Hepatic stellate cell (primary cell): ENCODE results near the gene SP1.

Experiments used
- DNase-seq: peaks from one replicate; pipeline ENCODE4 v3.0.0; 2011; ENCODE audit warnings: low spot score

SP1 gene

DNA sequence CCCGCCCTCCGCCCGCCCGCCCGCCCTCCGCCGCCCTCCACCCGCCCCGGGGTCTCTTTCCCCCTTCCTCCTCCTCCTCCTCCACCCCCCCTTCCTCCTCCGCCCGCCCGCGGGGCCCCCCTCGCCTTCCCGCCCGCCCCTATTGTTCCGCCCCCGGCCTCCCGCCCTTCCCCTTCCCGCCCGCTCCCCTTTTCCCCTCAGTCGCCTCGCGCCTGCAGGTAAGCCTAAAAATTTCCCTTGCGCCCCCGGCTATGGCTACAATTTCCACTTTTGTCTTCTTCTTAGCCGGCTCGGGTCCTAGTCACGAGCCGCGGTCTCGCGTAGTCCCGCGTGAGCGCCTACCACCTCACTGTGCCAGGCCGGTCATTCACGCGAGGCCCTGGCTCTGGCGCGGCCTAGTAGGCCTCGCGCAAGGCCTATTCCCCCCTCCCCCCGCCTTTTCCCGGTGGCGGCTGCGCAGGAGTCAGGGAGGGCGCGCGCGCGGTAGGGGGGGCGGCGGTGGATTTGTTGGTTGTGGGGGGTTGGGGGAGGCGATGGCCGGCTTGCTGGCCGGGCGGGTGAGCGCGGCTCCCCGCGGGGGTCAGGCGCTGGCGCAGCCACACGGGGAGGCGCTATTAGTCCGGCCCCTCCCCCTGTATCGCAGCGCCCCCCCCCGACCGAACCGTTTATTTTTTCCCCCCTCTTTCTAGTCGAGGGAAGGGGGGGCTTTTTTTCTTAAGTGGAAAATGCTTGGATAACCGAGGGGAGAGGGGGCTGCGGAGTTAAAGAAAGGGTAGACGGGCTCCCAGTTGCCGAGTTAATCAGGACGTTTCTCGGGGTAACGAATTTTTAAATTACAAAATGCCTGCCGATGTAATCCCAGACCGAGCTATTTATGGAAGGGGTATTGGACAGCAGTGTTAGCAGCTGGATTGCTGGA, 72.4 kb downstream of the SP1 start:
- peak; percentile 84 for DNase-seq

- no peak for DNase-seq
Measured at GRCh38 chr12:53453953-53454640, 74.1 kb downstream of the SP1 start.

GRCh38 chr12:53454707-53455106, 74.7 kb downstream of the SP1 start:
- DNase-seq, result no peak

- DNase-seq, result no peak
Measured at GRCh38 chr12:53456654-53457366, 76.8 kb downstream of the SP1 start.

- no peak for DNase-seq
Measured at GRCh38 chr12:53459097-53459496, 79.1 kb downstream of the SP1 start.

- no peak for DNase-seq
Measured at GRCh38 chr12:53461059-53461458, 81.1 kb downstream of the SP1 start.

DNA sequence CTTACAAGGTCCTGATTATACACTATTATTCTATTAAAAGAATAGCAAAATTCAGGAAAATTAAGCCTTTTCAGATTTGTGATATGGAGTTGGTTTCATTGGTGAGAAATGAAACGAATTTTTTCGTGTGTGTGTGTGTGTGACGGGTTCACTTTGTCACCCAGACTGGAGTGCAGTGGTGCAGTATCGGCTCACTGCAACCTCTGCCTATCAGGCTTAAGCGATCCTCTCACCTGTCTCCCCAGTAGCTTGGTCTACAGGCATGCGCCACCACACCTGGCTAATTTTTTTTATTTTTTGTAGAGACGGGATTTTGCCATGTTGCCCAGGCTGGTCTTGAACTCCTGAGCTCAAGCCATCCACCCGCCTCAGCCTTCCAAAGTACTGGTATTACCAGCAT, 81.6 kb downstream of the SP1 start:
- no peak for DNase-seq

DNA sequence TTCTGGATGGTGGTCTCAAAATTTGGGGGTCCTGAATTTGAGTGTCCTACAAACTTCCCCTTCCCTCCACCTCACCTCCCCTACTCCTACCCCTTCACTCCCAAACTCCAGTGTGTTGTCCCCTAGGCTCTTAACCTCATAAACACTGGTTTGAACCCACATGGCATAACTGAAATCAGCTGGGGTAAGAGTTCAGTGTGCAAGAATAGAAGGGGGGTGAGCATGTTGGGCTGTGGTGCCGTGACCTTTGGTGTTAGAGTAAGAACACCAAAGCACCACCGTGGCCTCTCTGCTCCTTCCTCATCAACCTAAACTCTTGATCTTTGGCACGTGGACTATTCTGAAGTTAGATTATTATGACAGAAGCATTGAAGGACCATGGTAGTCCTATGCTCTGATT, 83.0 kb downstream of the SP1 start:
- no peak for DNase-seq

- DNase-seq, result no peak
Measured at GRCh38 chr12:53463802-53464560, 84.0 kb downstream of the SP1 start.

GRCh38 chr12:53464685-53465418, 84.9 kb downstream of the SP1 start:
- DNase-seq, result no peak

DNA sequence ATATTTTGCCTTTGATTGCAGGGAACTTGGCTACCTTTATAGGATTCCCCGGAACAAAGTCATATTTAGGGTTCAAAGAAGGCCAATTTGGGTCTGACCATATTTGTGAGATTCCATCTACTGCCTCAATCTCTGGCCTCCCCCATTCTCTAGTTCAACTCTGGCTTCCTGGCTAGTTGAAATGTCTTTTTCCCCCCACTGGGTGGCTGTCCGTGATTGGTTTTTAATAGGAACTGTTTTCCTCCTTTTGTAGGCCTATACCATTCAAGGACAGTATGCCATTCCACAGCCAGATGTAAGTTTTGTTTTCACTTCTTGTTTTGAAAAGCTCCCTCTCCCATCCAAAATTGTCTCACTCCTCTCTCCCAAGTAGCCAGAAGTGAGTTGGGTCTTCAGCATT, 85.7 kb downstream of the SP1 start:
- DNase-seq, result no peak
